Activated CD8-positive, alpha-beta T cell treated with anti-CD3 and anti-CD28 coated beads for 36 hours (primary cell): Measurements from ENCODE around the gene FIZ1. TPM values are rescaled to one million over a fixed set of nuclear protein-coding genes. Genes with fewer than 3 reads are reported as not detected.
A peak's percentile ranks its signal among the peaks of the same experiment; 100 is the strongest.

Source experiments
- ATAC-seq: fragments of 200-7000 bp; cut with Tn5 transposase; one replicate; pipeline ENCODE4 v1.10.0; 2021; ENCODE audit warnings: mild to moderate bottlenecking, moderate library complexity
- CTCF ChIA-PET: fragments of 350-600 bp; sonication (Branson Sonifier 250); formaldehyde crosslinking; loops from one replicate; lab custom pipeline; 2021; ENCODE audit warnings: antibody characterized with exemption; lab: Charles Lee
- POLR2A ChIA-PET: fragments of 350-600 bp; sonication (Branson Sonifier 250); formaldehyde crosslinking; loops from one replicate; lab custom pipeline; 2021; ENCODE audit warnings: antibody characterized with exemption; lab: Charles Lee
- DNase-seq: peaks from one replicate; pipeline ENCODE4 v3.0.0-alpha.2; 2020
- H3K27ac Mint-ChIP-seq: one replicate; pipeline ENCODE4 v1.8.0; 2021; ENCODE audit warnings: mild to moderate bottlenecking, mixed read lengths
- H3K27me3 Mint-ChIP-seq: one replicate; pipeline ENCODE4 v1.8.0; 2021; ENCODE audit warnings: mixed read lengths
- H3K36me3 Mint-ChIP-seq: one replicate; pipeline ENCODE4 v1.8.0; 2021; ENCODE audit warnings: low read depth, mixed read lengths
- H3K4me1 Mint-ChIP-seq: one replicate; pipeline ENCODE4 v1.8.0; 2021; ENCODE audit warnings: low read depth, mixed read lengths
- H3K4me3 Mint-ChIP-seq: one replicate; pipeline ENCODE4 v1.8.0; 2021; ENCODE audit warnings: mild to moderate bottlenecking, moderate library complexity, mixed read lengths
- H3K9me3 Mint-ChIP-seq: one replicate; pipeline ENCODE4 v1.8.0; 2021; ENCODE audit warnings: mixed read lengths
- CTCF ChIP-seq: fragments of 200-600 bp; IDR thresholded peaks from one replicate; pipeline ENCODE4 v1.8.0; 2022; ENCODE audit warnings: antibody characterized with exemption, mild to moderate bottlenecking
- intact Hi-C: fragments of 100-400 bp; cut with micrococcal nuclease; formaldehyde crosslinking; loops from one replicate; pipeline ENCODE4 v1.10.0; 2022
- total RNA-seq, 2 experiments: library from RNA; stranded (reverse); gene quantifications; one replicate each; pipeline ENCODE4 v1.2.3, GENCODE V29; 2021

The FIZ1 gene
- total RNA-seq, 2 experiments from 2014 or later, result 11.4 to 13.2 TPM

- peak within 1 kb of the TSS; percentile 82 for H3K4me3 Mint-ChIP-seq
- ChIA-PET CTCF (interaction anchor here (1.0 to 1.9 kb wide), 5 partner anchors 10 to 37 kb away, joined by 3 to 15 read pairs (median 7); partner anchors contain the start of gene U2AF2), POLR2A (interaction anchor here (1.2 to 3.2 kb wide), 10 partner anchors 7 to 63 kb away, joined by 3 to 12 read pairs (median 6); partner anchors contain the start of genes FIZ1, U2AF2, ZNF524 and ZNF579)
- ATAC-seq (peak; percentile 57), DNase-seq (peak; percentile 94)
- peak within 1 kb of the TSS; percentile 99 for H3K27ac Mint-ChIP-seq
- no peak for TF ChIP-seq CTCF
- H3K4me1 Mint-ChIP-seq, result peaks cover 47% of the 10 kb centered on the region
- intact Hi-C loops, result no loop called here
- H3K27me3 Mint-ChIP-seq, result no peaks in the 10 kb centered on the region
- peaks cover 4% of the 10 kb centered on the region for H3K9me3 Mint-ChIP-seq
- H3K36me3 Mint-ChIP-seq, result peaks cover 49% of the 10 kb centered on the region
Measured at GRCh38 chr19:55643003-55643886, 43.9 kb upstream of the FIZ1 start, which contains the start of gene ZNF581. ZNF581 (plus strand) TSS chr19:55643649; CDS start chr19:55644572, 923 bp downstream.

- DNase-seq, result peak; percentile 59
- peak overlapping the region; percentile 99 for H3K27ac Mint-ChIP-seq
- ChIA-PET CTCF (interaction anchor here (1.0 to 1.9 kb wide), 5 partner anchors 10 to 36 kb away, joined by 3 to 15 read pairs (median 7); partner anchors contain the start of gene U2AF2), POLR2A (interaction anchor here (1.0 to 3.2 kb wide), 11 partner anchors 9 to 62 kb away, joined by 3 to 12 read pairs (median 5); partner anchors contain the start of genes FIZ1, U2AF2, ZNF524 and ZNF579)
- peaks cover 52% of the 10 kb centered on the region for H3K36me3 Mint-ChIP-seq
- H3K9me3 Mint-ChIP-seq, result peaks cover 4% of the 10 kb centered on the region
- peak overlapping the region; percentile 82 for H3K4me3 Mint-ChIP-seq
- intact Hi-C loops, result no loop called here
- peaks cover 51% of the 10 kb centered on the region for H3K4me1 Mint-ChIP-seq
- no peak for TF ChIP-seq CTCF
- ATAC-seq, result peak; percentile 25
- no peaks in the 10 kb centered on the region for H3K27me3 Mint-ChIP-seq
Measured at GRCh38 chr19:55642153-55643002, 43.1 kb upstream of the FIZ1 start.

- Mint-ChIP-seq H3K4me1 (peaks cover 51% of the 10 kb centered on the region), H3K27ac (peak overlapping the region; percentile 89), H3K27me3 (no peaks in the 10 kb centered on the region), H3K4me3 (peak overlapping the region; percentile 82), H3K36me3 (peaks cover 49% of the 10 kb centered on the region), H3K9me3 (peaks cover 4% of the 10 kb centered on the region)
- ChIA-PET POLR2A (interaction anchor here (1.0 to 3.2 kb wide), 7 partner anchors 11 to 42 kb away, joined by 4 to 12 read pairs (median 6); partner anchors contain the start of genes FIZ1, U2AF2, ZNF524 and ZNF865), CTCF (interaction anchor here (1.6 to 1.9 kb wide), 4 partner anchors 9 to 35 kb away, joined by 6 to 15 read pairs (median 10); partner anchors contain the start of gene U2AF2)
- DNase-seq (peak; percentile 62), ATAC-seq (peak; percentile 4)
- TF ChIP-seq CTCF, result no peak
- intact Hi-C loops, result no loop called here
Measured at GRCh38 chr19:55641426-55642152, 42.3 kb upstream of the FIZ1 start.

- CTCF ChIA-PET, result interaction anchor here (1.0 to 6.2 kb wide), 4 partner anchors 9 to 390 kb away, joined by 3 to 45 read pairs (median 5); partner anchors contain the start of gene U2AF2
- Mint-ChIP-seq H3K4me1 (peaks cover 58% of the 10 kb centered on the region), H3K4me3 (peak within 1 kb of the TSS; percentile 82), H3K27ac (peak within 1 kb of the TSS; percentile 95), H3K9me3 (peaks cover 4% of the 10 kb centered on the region), H3K27me3 (no peaks in the 10 kb centered on the region), H3K36me3 (peaks cover 56% of the 10 kb centered on the region)
- ATAC-seq (peak; percentile 19), DNase-seq (peak; percentile 71)
- intact Hi-C loops, result no loop called here
- TF ChIP-seq CTCF, result no peak
- POLR2A ChIA-PET, result interaction anchor here (0.9 kb wide), 1 partner anchor 14 kb away, joined by 3 read pairs; no protein-coding TSS in a partner anchor
Measured at GRCh38 chr19:55640577-55641425, 41.5 kb upstream of the FIZ1 start, which contains the start of gene ZNF580. ZNF580 (plus strand) TSS chr19:55641002; CDS start chr19:55642509, 1,507 bp downstream.
